ENCODE measurements around the gene TBC1D10A.

TBC1D10A gene

GRCh38 chr22:30294830-30295229 is 31.9 kb downstream of the TBC1D10A start:
- Histone ChIP-seq H3K9ac (ENCODE audit: low read depth, low read length) (no peak overlapping the region), H3K9me3 (ENCODE audit: control insufficient read depth, insufficient read depth, low read length) (no peaks in the 10 kb centered on the region), H3K4me1 (ENCODE audit: insufficient read depth, low read length) (peaks cover 14% of the 10 kb centered on the region), H3K36me3 (ENCODE audit: insufficient read depth, low read length) (no peaks in the 10 kb centered on the region)

- Histone ChIP-seq H3K9ac (ENCODE audit: low read depth, low read length) (no peak overlapping the region), H3K4me1 (ENCODE audit: insufficient read depth, low read length) (peaks cover 14% of the 10 kb centered on the region), H3K36me3 (ENCODE audit: insufficient read depth, low read length) (no peaks in the 10 kb centered on the region), H3K9me3 (ENCODE audit: control insufficient read depth, insufficient read depth, low read length) (no peaks in the 10 kb centered on the region)
Observed at GRCh38 chr22:30294066-30294465, 32.7 kb downstream of the TBC1D10A start.

- Histone ChIP-seq H3K9ac (ENCODE audit: low read depth, low read length) (no peak overlapping the region), H3K4me1 (ENCODE audit: insufficient read depth, low read length) (peaks cover 14% of the 10 kb centered on the region), H3K9me3 (ENCODE audit: control insufficient read depth, insufficient read depth, low read length) (no peaks in the 10 kb centered on the region), H3K36me3 (ENCODE audit: insufficient read depth, low read length) (no peaks in the 10 kb centered on the region)
Observed at GRCh38 chr22:30293026-30293425, 33.7 kb downstream of the TBC1D10A start.

GRCh38 chr22:30292069-30292970 is 34.4 kb downstream of the TBC1D10A start:
- Histone ChIP-seq H3K9me3 (ENCODE audit: control insufficient read depth, insufficient read depth, low read length) (no peaks in the 10 kb centered on the region), H3K4me1 (ENCODE audit: insufficient read depth, low read length) (peaks cover 14% of the 10 kb centered on the region), H3K36me3 (ENCODE audit: insufficient read depth, low read length) (no peaks in the 10 kb centered on the region), H3K9ac (ENCODE audit: low read depth, low read length) (no peak overlapping the region)

GRCh38 chr22:30291058-30291892 is 35.5 kb downstream of the TBC1D10A start:
- Histone ChIP-seq H3K9ac (ENCODE audit: low read depth, low read length) (no peak overlapping the region), H3K36me3 (ENCODE audit: insufficient read depth, low read length) (no peaks in the 10 kb centered on the region), H3K9me3 (ENCODE audit: control insufficient read depth, insufficient read depth, low read length) (no peaks in the 10 kb centered on the region), H3K4me1 (ENCODE audit: insufficient read depth, low read length) (peaks cover 14% of the 10 kb centered on the region)

GRCh38 chr22:30290342-30291057 is 36.2 kb downstream of the TBC1D10A start:
- Histone ChIP-seq H3K9me3 (ENCODE audit: control insufficient read depth, insufficient read depth, low read length) (no peaks in the 10 kb centered on the region), H3K9ac (ENCODE audit: low read depth, low read length) (peak overlapping the region; percentile 49; the same call in 1 of the 2 replicates), H3K36me3 (ENCODE audit: insufficient read depth, low read length) (no peaks in the 10 kb centered on the region), H3K4me1 (ENCODE audit: insufficient read depth, low read length) (peaks cover 14% of the 10 kb centered on the region)

- Histone ChIP-seq H3K9me3 (ENCODE audit: control insufficient read depth, insufficient read depth, low read length) (no peaks in the 10 kb centered on the region), H3K36me3 (ENCODE audit: insufficient read depth, low read length) (no peaks in the 10 kb centered on the region), H3K9ac (ENCODE audit: low read depth, low read length) (peak overlapping the region; percentile 49; the same call in 1 of the 2 replicates), H3K4me1 (ENCODE audit: insufficient read depth, low read length) (peaks cover 14% of the 10 kb centered on the region)
Observed at GRCh38 chr22:30289980-30290313, 36.8 kb downstream of the TBC1D10A start.

- Histone ChIP-seq H3K36me3 (ENCODE audit: insufficient read depth, low read length) (no peaks in the 10 kb centered on the region), H3K4me1 (ENCODE audit: insufficient read depth, low read length) (peaks cover 14% of the 10 kb centered on the region), H3K9ac (ENCODE audit: low read depth, low read length) (peak within 1 kb of the TSS; percentile 54; the same call in 1 of the 2 replicates), H3K9me3 (ENCODE audit: control insufficient read depth, insufficient read depth, low read length) (no peaks in the 10 kb centered on the region)
Observed at GRCh38 chr22:30289141-30289979, 37.4 kb downstream of the TBC1D10A start, which contains the start of gene CASTOR1. TSS of gene CASTOR1 (minus strand) at chr22:30289505. CDS start at chr22:30289497, 8 bp downstream.

- H3K9me3 ChIP-seq (ENCODE audit: control insufficient read depth, insufficient read depth, low read length) = no peaks in the 10 kb centered on the region
- peaks cover 14% of the 10 kb centered on the region for H3K4me1 ChIP-seq (ENCODE audit: insufficient read depth, low read length)
- H3K9ac ChIP-seq (ENCODE audit: low read depth, low read length) = peak overlapping the region; percentile 54; the same call in 1 of the 2 replicates
- no peaks in the 10 kb centered on the region for H3K36me3 ChIP-seq (ENCODE audit: insufficient read depth, low read length)
Observed at GRCh38 chr22:30288419-30289140, 38.2 kb downstream of the TBC1D10A start.

GRCh38 chr22:30287648-30288418 is 38.9 kb downstream of the TBC1D10A start:
- no peaks in the 10 kb centered on the region for H3K36me3 ChIP-seq (ENCODE audit: insufficient read depth, low read length)
- H3K4me1 ChIP-seq (ENCODE audit: insufficient read depth, low read length) = peaks cover 14% of the 10 kb centered on the region
- H3K9me3 ChIP-seq (ENCODE audit: control insufficient read depth, insufficient read depth, low read length) = no peaks in the 10 kb centered on the region
- no peak overlapping the region for H3K9ac ChIP-seq (ENCODE audit: low read depth, low read length)

- H3K9ac ChIP-seq (ENCODE audit: low read depth, low read length) = no peak overlapping the region
- H3K36me3 ChIP-seq (ENCODE audit: insufficient read depth, low read length) = no peaks in the 10 kb centered on the region
- no peaks in the 10 kb centered on the region for H3K9me3 ChIP-seq (ENCODE audit: control insufficient read depth, insufficient read depth, low read length)
- H3K4me1 ChIP-seq (ENCODE audit: insufficient read depth, low read length) = peaks cover 14% of the 10 kb centered on the region
Observed at GRCh38 chr22:30286813-30287647, 39.7 kb downstream of the TBC1D10A start.

GRCh38 chr22:30286331-30286730 is 40.4 kb downstream of the TBC1D10A start:
- peaks cover 14% of the 10 kb centered on the region for H3K4me1 ChIP-seq (ENCODE audit: insufficient read depth, low read length)
- no peaks in the 10 kb centered on the region for H3K9me3 ChIP-seq (ENCODE audit: control insufficient read depth, insufficient read depth, low read length)
- no peak overlapping the region for H3K9ac ChIP-seq (ENCODE audit: low read depth, low read length)
- no peaks in the 10 kb centered on the region for H3K36me3 ChIP-seq (ENCODE audit: insufficient read depth, low read length)
